Adrenal gland (tissue), 12 donors: ENCODE results near the gene TPRN. TPM values are rescaled to one million over a fixed set of nuclear protein-coding genes. Genes with fewer than 3 reads are reported as not detected.

ENCODE experiments used
- DNase-seq, 7 donors: peaks; one replicate each; pipeline ENCODE4 v3.0.0-alpha.2; 2019 to 2020
- H3K27ac ChIP-seq, 5 donors: fragments of 200-600 bp; sonication (generic) in 4 of 5; 1 replicate in 3 of 5; 2 replicates in 2 of 5; pipeline versions ENCODE4 v1.5.1 to v1.8.0; 2016 to 2020; ENCODE audit warnings: mild to moderate bottlenecking in 1 of 5
- H3K27me3 ChIP-seq: fragments of 200-600 bp; 2 replicates; pipeline ENCODE4 v1.8.0; 2021
- H3K36me3 ChIP-seq, 2 donors: fragments of 200-600 bp; replicated peaks in 1 of 2; 1 replicate in 1 of 2; 2 replicates in 1 of 2; pipeline versions ENCODE4 v1.5.1 to v1.8.0; 2018 to 2022
- H3K4me1 ChIP-seq, 2 donors: fragments of 200-600 bp; replicated peaks in 1 of 2; 1 replicate in 1 of 2; 2 replicates in 1 of 2; pipeline versions ENCODE4 v1.5.1 to v1.8.0; 2018 to 2021
- H3K4me3 ChIP-seq, 4 donors: fragments of 200-600 bp; sonication (generic) in 3 of 4; one replicate each; pipeline ENCODE4 v1.5.1; 2016 to 2018
- H3K9me3 ChIP-seq, 3 donors: fragments of 200-600 bp; sonication (generic) in 1 of 3; replicated peaks in 1 of 3; 1 replicate in 2 of 3; 2 replicates in 1 of 3; pipeline versions ENCODE4 v1.5.1 to v1.8.0; 2016 to 2021
- CTCF ChIP-seq, 6 experiments: fragments of 450-650 bp in 4 of 6; fragments of 200-600 bp in 2 of 6; sonication (generic) in 1 of 6; IDR thresholded peaks; 1 replicate in 5 of 6; 2 replicates in 1 of 6; pipeline versions ENCODE4 v1.5.1 to v1.8.0; 2016 to 2021; ENCODE audit warnings: antibody characterized with exemption in 6 of 6, mild to moderate bottlenecking in 2 of 6, moderate library complexity in 1 of 6
- POLR2A ChIP-seq, 2 donors: fragments of 450-650 bp; IDR thresholded peaks; one replicate each; pipeline ENCODE4 v1.6.1; 2017; ENCODE audit warnings: antibody characterized with exemption in 2 of 2, mild to moderate bottlenecking in 2 of 2, moderate library complexity in 1 of 2
- WGBS, 4 donors: extraction: QIAGEN DNeasy Blood & Tissue Kit in 2 of 4; methylation state at CpG; one replicate each; pipeline versions ENCODE4 v1.1.5 to v1.1.7; 2013 to 2017; 5-methylcytosine and 5-hydroxymethylcytosine counted together
- intact Hi-C, 2 donors: fragments of 100-400 bp; cut with DNase I; formaldehyde crosslinking; loops; one replicate each; pipeline versions ENCODE4 v1.14.1 to v1.15.0; 2022 to 2023
- polyA plus RNA-seq, 3 donors: library from polyadenylated mRNA; stranded (reverse); fragments of 200-250 nt in 2 of 3; fragments of 350-450 nt in 1 of 3; fragmentation: Illumina TruSeq in 1 of 3; extraction: RNeasy Lipid Tissue Mini Kit (QIAGEN cat#74804) in 1 of 3; gene quantifications; one replicate each; pipeline ENCODE4 v1.2.3, GENCODE V29; 2013 to 2014
- total RNA-seq, 9 donors: library from RNA; depleted of rRNA in 4 of 9; stranded (reverse); fragments of >200 nt in 4 of 9; fragments of 120-200 nt in 1 of 9; fragmentation: NEBNext Ultra II Directional in 1 of 9; extraction: Animal tissue kit (Norgen Biotek cat#: 25700) in 1 of 9; gene quantifications; one replicate each; pipeline versions ENCODE4 v1.1.0 to v1.2.4, GENCODE V29; 2013 to 2023
- donor health status: healthy with polysubstance abuse.
- donor health status: Bipolar disorder and iron deficiency.
- donor health status: DM: yes; HTN: yes; CAD: no.
- donor health status: DM: no; HTN: no; CAD: no.
- donor health status: DM: no; HTN: no; CAD: no.
- donor health status: DM: yes; HTN: yes; CAD: no.

The TPRN gene
- total and polyA plus RNA-seq, 12 donors = 1.4 to 23.5 (median 8.5) TPM

- Histone ChIP-seq H3K27ac (peak overlapping the region in 1 of 5 donors; percentile 82), H3K4me1 (peaks cover 18% of the 10 kb centered on the region in 2 donors), H3K27me3 (no peaks in the 10 kb centered on the region), H3K36me3 (no peaks in the 10 kb centered on the region), H3K4me3 (no peak overlapping the region), H3K9me3 (no peaks in the 10 kb centered on the region)
- DNase-seq = no peak
- WGBS, 4 donors = 93 to 100% (median 96%) methylated on average over 3 to 30 of the region's 30 CpGs
- intact Hi-C loops = no loop called here
- no peak for TF ChIP-seq POLR2A (IDR thresholded peaks at IDR 0.05)
- TF ChIP-seq CTCF (IDR thresholded peaks at IDR 0.05) = no peak
Measured at GRCh38 chr9:137216188-137216965, 15.8 kb upstream of the TPRN start.

GRCh38 chr9:137215196-137215986, 14.8 kb upstream of the TPRN start:
- H3K27me3 ChIP-seq = no peaks in the 10 kb centered on the region

GRCh38 chr9:137214620-137215019, 14.1 kb upstream of the TPRN start:
- TF ChIP-seq POLR2A (IDR thresholded peaks at IDR 0.05) = no peak
- TF ChIP-seq CTCF (IDR thresholded peaks at IDR 0.05) = no peak
- Histone ChIP-seq H3K27ac (no peak overlapping the region), H3K36me3 (no peaks in the 10 kb centered on the region), H3K4me3 (no peak overlapping the region), H3K9me3 (no peaks in the 10 kb centered on the region), H3K27me3 (no peaks in the 10 kb centered on the region), H3K4me1 (peaks cover 17% of the 10 kb centered on the region in 2 donors)
- intact Hi-C loops = no loop called here
- no peak for DNase-seq
- 91 to 95% (median 93%) methylated on average over 10 to 19 of the region's 19 CpGs for WGBS, 4 donors

More at GRCh38 chr9:137215196-137215986, 14.8 kb upstream of the TPRN start:
- no peak for TF ChIP-seq CTCF (IDR thresholded peaks at IDR 0.05)
- TF ChIP-seq POLR2A (IDR thresholded peaks at IDR 0.05) = no peak
- peaks cover 17 to 18% of the 10 kb centered on the region in 2 donors for H3K4me1 ChIP-seq
- DNase-seq = no peak
- H3K36me3 ChIP-seq = no peaks in the 10 kb centered on the region
- 90 to 94% (median 92%) methylated on average over 14 to 22 of the region's 22 CpGs for WGBS, 4 donors
- H3K4me3 ChIP-seq = no peak overlapping the region
- no peak overlapping the region for H3K27ac ChIP-seq
- intact Hi-C loops = no loop called here
- no peaks in the 10 kb centered on the region for H3K9me3 ChIP-seq
